ENCODE measurements around the gene SLC5A6. TPM values are rescaled to one million over a fixed set of nuclear protein-coding genes. Genes with fewer than 3 reads are reported as not detected.
A peak's percentile ranks its signal among the peaks of the same experiment; 100 is the strongest.

The SLC5A6 gene
- total RNA-seq, 2 donors from 2014 or later = 40.7 to 42.0 TPM

DNA sequence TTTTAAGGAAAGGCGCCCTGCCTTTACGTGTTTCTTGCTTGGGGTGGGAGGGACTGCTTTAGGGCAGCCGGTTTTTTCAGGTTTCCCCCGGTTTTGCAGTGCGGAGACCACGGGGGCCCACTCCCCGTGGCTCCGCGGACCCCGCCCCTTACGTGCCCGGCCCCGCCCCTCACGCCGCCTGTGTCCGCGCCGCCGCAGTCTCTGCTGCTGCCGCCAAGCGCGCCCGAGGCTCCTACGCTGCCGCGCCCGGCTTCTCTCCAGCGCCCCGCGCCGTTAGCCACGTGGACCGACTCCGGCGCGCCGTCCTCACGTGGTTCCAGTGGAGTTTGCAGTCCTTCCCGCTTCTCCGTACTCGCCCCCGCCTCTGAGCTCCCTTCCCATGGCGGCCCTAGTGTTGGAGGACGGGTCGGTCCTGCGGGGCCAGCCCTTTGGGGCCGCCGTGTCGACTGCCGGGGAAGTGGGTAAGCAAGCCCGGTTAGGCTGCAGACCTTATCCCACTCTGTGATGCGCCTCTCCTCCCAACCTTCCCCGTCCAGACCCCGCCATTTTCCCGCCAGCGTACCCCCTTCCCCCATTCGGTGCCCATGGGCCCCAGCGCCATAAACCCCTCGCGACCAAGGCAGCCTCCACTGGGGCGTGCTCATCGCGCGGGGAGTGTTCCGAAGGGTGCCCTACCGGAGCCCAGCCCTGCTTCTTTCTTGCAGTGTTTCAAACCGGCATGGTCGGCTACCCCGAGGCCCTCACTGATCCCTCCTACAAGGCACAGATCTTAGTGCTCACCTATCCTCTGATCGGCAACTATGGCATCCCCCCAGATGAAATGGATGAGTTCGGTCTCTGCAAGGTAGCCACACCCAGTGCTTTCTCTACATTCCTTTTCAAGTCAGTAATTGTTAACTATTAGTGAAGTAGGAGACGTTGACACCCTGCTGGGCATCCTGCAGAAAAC lies 5.4 kb upstream of the SLC5A6 start, which contains the start of gene CAD:
Gene CAD (plus strand): TSS at position 197 of the 949 bp plus-strand sequence. CDS start 183 bp downstream, at position 380.
- Mint-ChIP-seq H3K36me3 (peaks cover 55 to 72% of the 10 kb centered on the region in 2 donors), H3K9me3 (no peaks in the 10 kb centered on the region), H3K27ac (peak within 1 kb of the TSS; percentile 95 to 97)
- peak; percentile 88 for DNase-seq (ENCODE audit: low spot score in 2 of 2)
- ATAC-seq = peak; percentile 91 to 93

DNA sequence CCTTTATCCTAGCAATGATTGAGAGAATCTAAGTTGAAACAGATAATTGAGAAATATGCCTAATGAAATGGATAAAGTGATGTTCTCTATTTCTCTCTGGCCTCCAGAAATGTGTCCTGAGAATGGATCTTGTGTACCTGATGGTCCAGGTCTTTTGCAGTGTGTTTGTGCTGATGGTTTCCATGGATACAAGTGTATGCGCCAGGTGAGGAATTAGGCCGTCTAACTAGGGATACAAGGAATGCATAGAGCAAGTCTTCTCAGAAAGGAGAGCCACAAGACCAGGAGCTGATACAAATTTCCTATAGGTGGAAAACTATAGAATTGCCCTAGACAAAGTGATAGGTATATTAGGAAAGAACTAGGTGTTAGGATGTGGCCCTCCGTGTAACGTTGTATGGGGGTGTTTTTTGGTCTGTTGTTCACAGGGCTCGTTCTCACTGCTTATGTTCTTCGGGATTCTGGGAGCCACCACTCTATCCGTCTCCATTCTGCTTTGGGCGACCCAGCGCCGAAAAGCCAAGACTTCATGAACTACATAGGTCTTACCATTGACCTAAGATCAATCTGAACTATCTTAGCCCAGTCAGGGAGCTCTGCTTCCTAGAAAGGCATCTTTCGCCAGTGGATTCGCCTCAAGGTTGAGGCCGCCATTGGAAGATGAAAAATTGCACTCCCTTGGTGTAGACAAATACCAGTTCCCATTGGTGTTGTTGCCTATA lies 4.5 kb upstream of the SLC5A6 start:
- no peak for DNase-seq (ENCODE audit: low spot score in 2 of 2)
- H3K36me3 Mint-ChIP-seq = peaks cover 51 to 69% of the 10 kb centered on the region in 2 donors
- no peaks in the 10 kb centered on the region for H3K9me3 Mint-ChIP-seq
- no peak for ATAC-seq
- H3K27ac Mint-ChIP-seq = peak overlapping the region; percentile 95 to 97

DNA sequence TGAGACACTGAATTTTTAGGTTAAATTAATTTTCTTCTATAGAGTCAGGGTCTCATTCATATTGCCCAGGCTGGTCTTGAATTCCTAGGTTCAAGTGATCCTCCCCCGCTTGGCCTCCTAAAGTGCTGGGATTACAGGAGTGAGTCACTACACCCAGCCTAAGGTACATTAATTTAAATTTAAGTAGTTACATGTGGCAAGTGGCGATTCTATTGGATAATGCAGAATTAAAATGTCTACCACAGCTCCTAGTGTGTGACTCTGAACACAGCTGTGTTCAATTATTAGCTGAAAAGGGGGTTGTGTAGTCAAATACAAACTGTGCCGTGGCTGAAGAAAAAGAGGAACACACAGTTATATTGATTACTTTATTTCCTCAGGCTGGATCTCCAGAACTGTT lies 2.9 kb upstream of the SLC5A6 start:
- peaks cover 45 to 58% of the 10 kb centered on the region in 2 donors for H3K36me3 Mint-ChIP-seq

DNA sequence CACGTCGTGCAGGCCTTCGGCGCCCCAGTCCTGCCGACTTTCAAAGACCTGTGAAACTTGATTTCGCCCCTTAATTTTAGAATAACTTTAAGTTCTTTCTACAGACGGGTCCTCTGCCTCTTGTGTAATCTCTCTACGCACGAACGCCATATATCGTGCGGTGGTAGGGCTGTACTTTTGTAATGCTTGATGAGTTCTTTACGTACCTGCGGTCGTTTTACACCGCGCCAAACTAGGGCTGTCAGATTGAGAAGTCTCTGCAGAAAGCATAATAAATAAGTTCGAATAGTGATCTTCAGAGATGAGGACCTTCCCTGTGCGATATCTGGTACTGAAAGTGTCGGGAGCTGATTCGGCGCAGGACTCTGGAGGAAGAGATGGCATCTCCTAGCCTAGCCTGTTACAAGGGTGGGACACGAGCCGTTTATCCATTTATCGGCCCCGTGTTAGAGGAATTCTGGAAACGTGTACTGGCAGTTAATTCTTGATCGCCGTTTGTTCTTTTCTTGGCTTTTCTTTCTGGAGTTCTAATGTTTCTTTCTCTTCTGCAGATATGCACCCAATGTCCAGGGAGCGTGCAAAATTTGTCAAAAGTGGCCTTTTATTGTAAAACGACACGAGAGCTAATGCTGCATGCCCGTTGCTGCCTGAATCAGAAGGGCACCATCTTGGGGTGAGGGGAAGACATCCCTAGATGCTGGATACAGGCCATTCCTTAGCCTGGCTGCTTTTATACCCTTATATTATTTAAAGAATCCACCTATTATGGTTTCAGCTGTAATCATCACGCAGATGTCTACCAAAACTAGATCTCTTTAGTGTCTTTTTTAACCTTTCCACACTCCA lies 781 bp upstream of the SLC5A6 start:
- no peak for DNase-seq (ENCODE audit: low spot score in 2 of 2)

More for the DNA sequence above, 2.9 kb upstream of the SLC5A6 start:
- no peaks in the 10 kb centered on the region for H3K9me3 Mint-ChIP-seq
- ATAC-seq = no peak
- no peak for DNase-seq (ENCODE audit: low spot score in 2 of 2)
- no peak overlapping the region for H3K27ac Mint-ChIP-seq

DNA sequence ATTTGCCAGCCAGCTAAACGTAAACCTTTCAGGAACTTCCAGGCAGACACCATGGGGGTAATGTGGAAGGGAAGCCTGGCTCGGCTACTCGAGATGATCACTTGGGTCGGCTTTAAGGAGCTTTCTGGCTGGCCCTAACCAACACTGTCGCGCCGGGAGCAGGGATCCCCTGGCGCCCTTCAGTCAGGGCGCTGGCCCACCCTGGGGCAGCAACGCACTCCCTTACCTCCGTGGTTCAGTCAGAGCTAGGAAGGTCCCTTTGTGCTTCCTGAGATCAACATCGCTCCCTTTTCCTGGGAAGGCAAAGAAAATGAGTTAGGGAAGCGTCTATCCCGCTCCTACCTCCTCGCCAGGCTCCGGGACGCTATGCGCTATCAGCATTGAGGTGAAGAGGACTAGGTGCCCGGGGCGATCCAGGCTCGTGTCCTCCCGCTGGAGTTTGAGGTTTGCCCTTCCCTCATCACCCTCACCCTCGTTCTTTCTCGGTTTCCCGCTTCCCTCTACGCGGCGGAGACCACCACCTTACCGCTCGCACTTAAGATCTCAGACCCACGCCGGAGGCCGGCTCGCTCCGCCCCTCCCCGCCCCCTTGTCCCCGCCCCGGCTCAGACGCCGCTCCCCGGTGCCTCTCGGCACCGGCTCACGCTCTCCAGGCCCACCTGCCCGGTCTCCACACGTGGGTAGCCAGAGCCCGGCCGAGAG lies 676 bp downstream of the SLC5A6 start:
- peak overlapping the region; percentile 95 to 97 for H3K27ac Mint-ChIP-seq
- DNase-seq (ENCODE audit: low spot score in 2 of 2) = peak in 1 of 2 donors; percentile 13
- no peak for ATAC-seq
- H3K9me3 Mint-ChIP-seq = no peaks in the 10 kb centered on the region
- H3K36me3 Mint-ChIP-seq = peaks cover 25 to 29% of the 10 kb centered on the region in 2 donors

More for the DNA sequence above, 781 bp upstream of the SLC5A6 start:
- peak; percentile 9 to 25 for ATAC-seq
- Mint-ChIP-seq H3K27ac (peak overlapping the region; percentile 97 to 98), H3K9me3 (no peaks in the 10 kb centered on the region), H3K36me3 (peaks cover 34 to 44% of the 10 kb centered on the region in 2 donors)

DNA sequence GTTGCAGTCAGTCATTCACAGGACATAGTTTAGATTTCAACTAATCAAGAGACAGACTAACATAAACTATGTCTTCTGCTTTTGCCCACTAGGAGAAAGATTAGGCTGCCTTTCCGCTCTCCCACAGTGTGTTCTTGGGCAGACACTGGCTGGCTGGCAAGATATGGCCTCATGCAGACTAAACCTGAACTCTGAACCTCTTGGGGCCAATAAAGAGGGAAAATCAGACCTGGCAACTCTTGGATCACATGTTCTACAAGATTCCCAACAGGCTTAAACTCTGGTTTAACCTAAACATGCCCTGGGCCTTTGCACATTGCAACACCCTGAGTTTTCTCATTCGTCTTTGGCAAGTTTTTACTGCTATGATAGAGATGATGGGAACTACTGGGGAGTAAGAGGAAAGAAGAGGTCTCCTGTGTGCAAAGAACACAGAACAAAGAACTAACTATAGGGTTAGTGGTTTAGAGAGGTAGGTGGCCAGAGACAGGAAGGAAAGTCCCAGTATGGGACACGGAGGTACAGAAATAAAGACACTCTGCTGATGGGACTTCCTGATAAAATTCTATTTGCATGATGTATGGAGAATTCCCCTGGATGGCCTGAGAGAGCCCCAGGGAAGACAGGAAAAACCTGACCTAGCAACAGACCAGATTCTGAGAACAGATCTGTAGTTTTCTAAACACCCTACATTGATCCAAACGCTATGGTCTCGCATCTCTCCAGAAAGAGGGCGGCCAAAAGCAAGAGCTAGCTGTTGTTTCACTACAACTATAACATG lies 2.3 kb downstream of the SLC5A6 start:
- ATAC-seq (no peak), DNase-seq (ENCODE audit: low spot score in 2 of 2) (no peak)
- peaks cover 20 to 23% of the 10 kb centered on the region in 2 donors for H3K36me3 Mint-ChIP-seq
- H3K27ac Mint-ChIP-seq = peak overlapping the region; percentile 62 to 77
- H3K9me3 Mint-ChIP-seq = no peaks in the 10 kb centered on the region

DNA sequence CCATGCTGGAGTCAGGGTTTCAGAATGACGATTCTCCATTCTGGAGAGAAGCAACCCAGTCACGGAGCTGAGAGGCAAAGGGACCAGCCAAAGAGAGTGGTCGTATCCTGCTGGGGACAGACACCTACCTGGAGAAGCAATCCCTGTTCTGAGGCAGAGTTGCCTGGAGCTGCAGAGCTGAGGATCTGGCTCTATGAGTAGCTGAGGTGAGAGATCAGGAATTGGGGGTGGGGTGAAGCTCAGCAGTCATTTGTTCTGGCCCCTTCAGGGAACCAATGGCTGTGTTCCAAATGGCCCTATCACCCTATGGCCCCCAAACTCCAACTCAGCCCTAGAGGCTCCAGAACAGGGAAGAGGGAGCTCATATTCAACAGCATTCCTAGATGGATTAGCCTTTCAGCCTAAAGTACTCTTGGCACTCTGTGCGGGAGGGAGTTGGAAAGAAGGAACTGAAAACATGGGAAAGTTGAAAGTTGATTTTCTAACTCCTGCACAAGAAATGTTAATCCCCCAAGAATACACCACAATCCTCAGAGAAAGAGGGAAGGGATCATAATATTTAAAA lies 3.5 kb downstream of the SLC5A6 start:
- H3K36me3 Mint-ChIP-seq = peaks cover 14 to 20% of the 10 kb centered on the region in 2 donors
- no peak for ATAC-seq
- H3K9me3 Mint-ChIP-seq = no peaks in the 10 kb centered on the region

DNA sequence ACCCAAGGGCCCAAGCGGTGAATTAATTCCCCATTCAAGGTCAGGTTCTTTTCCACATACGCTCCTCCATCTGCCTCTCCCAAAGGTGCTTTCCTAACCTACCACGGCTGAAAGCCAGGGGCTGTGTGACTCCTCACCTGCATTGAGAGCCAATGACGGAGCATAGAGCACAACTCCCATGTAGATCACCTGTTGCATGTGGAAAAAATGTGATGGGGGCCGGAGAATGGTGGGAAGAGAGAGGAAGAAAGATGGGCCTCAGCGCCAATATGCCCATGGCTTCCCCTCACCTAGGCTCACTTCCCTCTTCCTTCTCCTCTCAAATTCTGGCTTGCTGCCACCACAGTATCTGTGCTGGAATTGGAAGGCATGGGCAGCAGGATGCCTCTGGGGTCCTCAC lies 5.7 kb downstream of the SLC5A6 start:
- H3K9me3 Mint-ChIP-seq = no peaks in the 10 kb centered on the region
- DNase-seq (ENCODE audit: low spot score in 2 of 2) (no peak), ATAC-seq (no peak)
- H3K27ac Mint-ChIP-seq = peak overlapping the region in 1 of 2 donors; percentile 39
- H3K36me3 Mint-ChIP-seq = peaks cover 0 to 6% of the 10 kb centered on the region in 2 donors

More for the DNA sequence above, 3.5 kb downstream of the SLC5A6 start:
- peak overlapping the region in 1 of 2 donors; percentile 69 for H3K27ac Mint-ChIP-seq
- no peak for DNase-seq (ENCODE audit: low spot score in 2 of 2)

DNA sequence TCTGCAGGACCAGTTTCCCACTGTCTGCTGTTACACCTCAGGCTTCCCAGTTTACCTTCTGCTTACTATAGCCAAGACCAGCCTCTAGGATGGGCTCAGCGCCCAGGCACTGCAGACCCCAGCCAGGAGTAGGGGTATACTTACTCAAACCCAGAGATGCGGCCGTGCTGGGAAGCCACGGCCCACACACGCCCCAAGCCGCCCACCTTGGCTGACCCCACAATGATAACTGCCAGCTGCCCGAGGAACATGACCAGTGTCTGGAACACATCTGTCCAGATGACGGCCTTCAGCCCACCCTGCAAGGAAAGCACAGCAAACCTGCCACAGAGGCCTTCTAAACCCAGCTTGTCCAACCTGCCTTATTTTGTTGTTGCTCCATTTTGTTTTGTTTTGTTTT lies 6.9 kb downstream of the SLC5A6 start:
- no peak for ATAC-seq
- no peak for DNase-seq (ENCODE audit: low spot score in 2 of 2)
- H3K36me3 Mint-ChIP-seq = peaks cover 0 to 6% of the 10 kb centered on the region in 2 donors
- no peaks in the 10 kb centered on the region for H3K9me3 Mint-ChIP-seq
- H3K27ac Mint-ChIP-seq = peak overlapping the region; percentile 5 to 58

DNA sequence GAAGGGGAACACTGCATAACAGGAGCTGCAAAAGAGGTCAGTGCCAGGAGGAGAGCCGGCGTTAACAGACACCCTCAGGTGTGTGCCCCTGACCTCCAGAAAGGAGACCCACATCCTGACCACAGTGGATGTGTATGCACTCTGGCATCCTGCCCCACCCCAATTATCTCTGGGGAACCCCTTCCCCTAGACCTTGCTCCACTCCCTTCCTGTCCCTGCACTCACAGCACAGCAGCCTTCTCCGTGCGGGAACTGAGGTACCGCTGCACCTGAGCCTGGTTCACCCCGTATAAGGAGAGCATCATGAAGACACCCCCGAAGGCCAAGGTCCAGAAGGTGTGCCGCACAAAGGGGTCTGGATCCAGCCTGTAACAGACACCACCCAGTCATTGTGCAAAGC lies 7.5 kb downstream of the SLC5A6 start:
- no peak for DNase-seq (ENCODE audit: low spot score in 2 of 2)
- H3K27ac Mint-ChIP-seq = peak overlapping the region in 1 of 2 donors; percentile 77

DNA sequence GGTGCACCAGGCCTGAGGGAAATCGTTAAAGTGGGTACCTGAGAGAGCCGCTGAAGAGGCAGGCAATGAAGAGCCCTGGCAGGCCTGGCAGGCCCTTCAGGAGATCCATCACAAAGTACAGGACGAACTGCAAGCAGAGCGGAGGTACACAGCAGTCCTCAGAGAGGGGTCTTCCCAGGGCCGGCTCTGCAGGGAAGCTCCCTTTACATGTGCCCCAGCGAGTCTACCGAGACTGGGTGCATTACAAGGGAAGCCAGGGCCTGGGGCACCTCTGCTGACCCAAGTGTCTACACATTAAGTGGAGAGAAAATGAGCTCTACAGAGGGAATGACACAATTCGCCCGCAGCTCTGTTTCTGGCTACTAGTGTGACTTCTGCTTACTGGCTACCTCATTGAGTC lies 8.3 kb downstream of the SLC5A6 start:
- ATAC-seq (no peak), DNase-seq (ENCODE audit: low spot score in 2 of 2) (no peak)
- H3K9me3 Mint-ChIP-seq = no peaks in the 10 kb centered on the region
- H3K27ac Mint-ChIP-seq = peak overlapping the region in 1 of 2 donors; percentile 66
- peaks cover 0 to 6% of the 10 kb centered on the region in 2 donors for H3K36me3 Mint-ChIP-seq

More for the DNA sequence above, 7.5 kb downstream of the SLC5A6 start:
- no peak for ATAC-seq
- Mint-ChIP-seq H3K9me3 (no peaks in the 10 kb centered on the region), H3K36me3 (peaks cover 0 to 6% of the 10 kb centered on the region in 2 donors)

DNA sequence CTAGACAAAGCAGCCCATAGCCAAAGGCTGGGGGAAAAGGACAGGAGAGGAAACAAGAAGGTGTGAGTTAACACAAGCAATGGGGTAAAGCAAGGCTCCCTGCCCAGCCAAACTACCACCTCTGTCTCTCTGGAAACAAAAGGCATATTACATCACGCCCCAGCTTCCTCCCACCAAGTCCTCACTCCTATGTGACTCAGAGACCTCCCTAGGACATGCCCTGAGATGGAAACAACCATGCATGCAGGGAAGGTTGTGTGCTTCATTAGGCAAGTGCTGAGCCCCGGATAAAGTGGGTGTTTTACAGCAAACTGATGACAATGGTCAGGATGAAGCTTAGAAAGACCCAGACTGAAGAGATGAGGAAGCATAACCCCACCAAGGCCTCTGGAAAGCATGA lies 9.2 kb downstream of the SLC5A6 start:
- peak overlapping the region in 1 of 2 donors; percentile 66 for H3K27ac Mint-ChIP-seq
- no peak for ATAC-seq
- DNase-seq (ENCODE audit: low spot score in 2 of 2) = no peak
- H3K9me3 Mint-ChIP-seq = no peaks in the 10 kb centered on the region
- H3K36me3 Mint-ChIP-seq = peaks cover 0 to 6% of the 10 kb centered on the region in 2 donors

DNA sequence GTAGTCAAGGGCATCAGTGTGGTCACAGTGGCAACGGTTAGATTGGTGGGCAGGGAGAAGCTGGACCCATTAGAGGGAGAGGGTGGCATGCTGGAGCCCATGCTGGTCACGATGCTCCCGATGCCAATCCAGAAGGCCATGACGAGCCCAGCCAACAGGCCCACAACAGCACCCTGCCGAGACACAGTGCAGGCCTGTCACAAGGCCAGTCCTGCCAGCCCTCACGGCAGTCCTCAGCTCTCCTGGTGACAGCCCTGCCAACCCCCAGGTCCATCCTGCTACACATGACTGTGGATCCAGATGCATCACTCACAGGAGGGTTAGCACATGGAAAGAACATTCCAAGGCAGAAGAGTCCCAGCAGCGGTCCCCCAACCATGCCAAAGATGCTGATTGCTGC lies 10.4 kb downstream of the SLC5A6 start:
- Mint-ChIP-seq H3K36me3 (no peaks in the 10 kb centered on the region), H3K9me3 (no peaks in the 10 kb centered on the region), H3K27ac (no peak overlapping the region)
- DNase-seq (ENCODE audit: low spot score in 2 of 2) (no peak), ATAC-seq (no peak)

DNA sequence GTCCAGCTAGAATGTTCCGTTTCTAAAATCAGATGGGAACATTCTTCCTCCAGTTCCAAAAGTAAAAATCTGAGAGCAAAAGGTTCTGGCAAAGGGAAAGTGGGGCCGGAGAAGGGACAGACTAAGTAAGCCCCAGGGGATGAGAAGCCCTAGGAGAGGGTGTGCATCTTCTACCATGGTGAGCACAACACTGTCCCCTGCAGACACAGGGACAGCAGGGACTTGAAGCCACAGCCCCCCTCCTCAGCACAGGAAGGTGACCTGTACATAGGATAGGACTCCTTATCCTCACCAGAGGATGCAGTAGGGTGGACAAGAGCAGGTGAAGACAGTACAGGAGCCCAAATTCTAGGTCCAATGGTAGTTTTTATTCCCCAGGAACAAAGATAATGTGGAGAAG lies 12.8 kb downstream of the SLC5A6 start:
- DNase-seq (ENCODE audit: low spot score in 2 of 2) = no peak
- Mint-ChIP-seq H3K36me3 (no peaks in the 10 kb centered on the region), H3K27ac (peak overlapping the region; percentile 33 to 86), H3K9me3 (no peaks in the 10 kb centered on the region)
- no peak for ATAC-seq

DNA sequence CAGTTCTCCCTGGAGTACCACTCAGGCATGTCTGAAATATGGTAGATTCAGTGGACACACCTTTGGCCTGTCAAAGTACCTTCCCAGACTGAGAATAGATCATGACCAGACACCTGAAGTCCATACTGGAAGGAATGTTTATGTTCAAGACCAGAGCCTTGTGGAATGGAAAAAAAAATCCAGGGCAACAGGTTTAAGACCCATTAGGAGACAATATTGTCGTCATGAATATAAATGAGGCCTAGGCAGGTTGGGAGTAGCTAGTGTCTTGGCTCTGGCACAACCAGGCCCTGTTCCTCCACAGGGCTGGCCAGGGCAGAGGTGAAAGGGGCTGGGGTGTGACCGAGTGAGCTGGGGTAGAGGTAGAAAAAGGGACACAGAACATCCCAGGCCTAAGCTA lies 13.4 kb downstream of the SLC5A6 start:
- no peak for DNase-seq (ENCODE audit: low spot score in 2 of 2)
- Mint-ChIP-seq H3K36me3 (no peaks in the 10 kb centered on the region), H3K9me3 (no peaks in the 10 kb centered on the region), H3K27ac (peak overlapping the region; percentile 33 to 86)
- ATAC-seq = no peak

All from activated naive CD4-positive, alpha-beta T cell treated with anti-CD3 and anti-CD28 coated beads, Interleukin-2, amount 50 U/mL, for 72 hours (primary cell).